ENCODE results near the gene PTPRM. TPM values are rescaled to one million over a fixed set of nuclear protein-coding genes. Genes with fewer than 3 reads are reported as not detected.

Gene PTPRM
- total RNA-seq, 1 experiment from 2014 or later: 14.5 TPM

DNA sequence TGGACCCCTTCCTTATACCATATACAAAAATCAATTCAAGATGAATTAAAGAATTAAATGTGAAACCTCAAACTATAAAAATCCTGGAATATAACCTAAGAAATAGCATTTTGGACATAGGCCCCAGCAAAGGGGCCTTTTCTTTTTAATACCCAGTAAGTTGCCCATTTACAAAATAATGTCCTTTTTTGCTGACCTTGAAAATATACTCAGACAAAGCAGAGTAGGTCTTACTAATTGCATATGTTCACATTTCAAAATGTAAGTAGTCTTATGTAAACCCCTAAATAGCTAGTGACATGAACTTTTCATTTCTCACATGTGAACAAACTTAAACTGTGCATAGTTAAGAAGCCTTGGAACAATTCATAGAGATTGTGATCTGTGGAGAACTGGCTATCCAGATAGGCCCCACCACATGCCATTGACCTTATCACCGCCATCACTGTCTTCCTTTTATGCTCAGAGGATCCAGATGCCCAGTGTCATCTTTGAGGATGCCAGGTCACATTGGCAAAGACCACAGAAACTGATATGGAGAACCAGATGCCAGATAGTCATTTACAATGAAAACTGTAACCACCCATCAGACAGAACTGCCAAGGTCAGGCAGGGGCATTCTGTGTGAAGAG lies 759.8 kb downstream of the PTPRM start:
- Histone ChIP-seq H3K9ac (ENCODE audit: low read length) (no peak overlapping the region), H3K9me3 (ENCODE audit: control insufficient read depth in 1 of 2, insufficient read depth in 1 of 2, low read depth in 1 of 2, low read length in 2 of 2) (no peaks in the 10 kb centered on the region), H3K4me3 (replicated peaks in 1 of 2; ENCODE audit: low read depth in 1 of 2, low read length in 2 of 2) (no peak overlapping the region), H3K4me2 (ENCODE audit: low read length) (no peak overlapping the region), H2AFZ (ENCODE audit: low read depth, low read length, poor library complexity, severe bottlenecking) (no peak overlapping the region), H3K36me3 (ENCODE audit: control insufficient read depth in 1 of 2, insufficient read depth in 2 of 2, low read length in 2 of 2) (no peaks in the 10 kb centered on the region; a peak in 1 of 4 replicates), H3K4me1 (ENCODE audit: control insufficient read depth in 1 of 2, insufficient read depth in 2 of 2, low read length in 2 of 2) (no peaks in the 10 kb centered on the region; a peak in 1 of 4 replicates), H3K79me2 (ENCODE audit: insufficient read depth, low read length) (no peaks in the 10 kb centered on the region), H3K9me2 (ENCODE audit: insufficient read depth) (no peaks in the 10 kb centered on the region), H3K27ac (ENCODE audit: low read depth, low read length) (no peak overlapping the region), H3K27me3 (ENCODE audit: insufficient read depth, low read length) (no peaks in the 10 kb centered on the region), H4K20me1 (ENCODE audit: insufficient read depth) (no peaks in the 10 kb centered on the region)
- no TSS peak for BruUV-seq (replicated peaks)
- ChIA-PET POLR2A (no interaction called here), RAD21 (ENCODE audit: low non-redundant PET in 1 of 2, low total read pairs in 2 of 2, uncharacterized antibody in 2 of 2, unreplicated experiment in 2 of 2) (no interaction called here), CTCF (no interaction called here)
- DNase-seq (ENCODE audit: low read depth, low spot score): no peak
- TF ChIP-seq CEBPB (IDR thresholded peaks at IDR 0.05; ENCODE audit: low read depth): no peak
- TF ChIP-seq POLR2AphosphoS5 (IDR thresholded peaks at IDR 0.05; ENCODE audit: low read depth, low read length): no peak
- TF ChIP-seq EZH2 (IDR thresholded peaks at IDR 0.05): no peak
- TF ChIP-seq, protein P1, sequence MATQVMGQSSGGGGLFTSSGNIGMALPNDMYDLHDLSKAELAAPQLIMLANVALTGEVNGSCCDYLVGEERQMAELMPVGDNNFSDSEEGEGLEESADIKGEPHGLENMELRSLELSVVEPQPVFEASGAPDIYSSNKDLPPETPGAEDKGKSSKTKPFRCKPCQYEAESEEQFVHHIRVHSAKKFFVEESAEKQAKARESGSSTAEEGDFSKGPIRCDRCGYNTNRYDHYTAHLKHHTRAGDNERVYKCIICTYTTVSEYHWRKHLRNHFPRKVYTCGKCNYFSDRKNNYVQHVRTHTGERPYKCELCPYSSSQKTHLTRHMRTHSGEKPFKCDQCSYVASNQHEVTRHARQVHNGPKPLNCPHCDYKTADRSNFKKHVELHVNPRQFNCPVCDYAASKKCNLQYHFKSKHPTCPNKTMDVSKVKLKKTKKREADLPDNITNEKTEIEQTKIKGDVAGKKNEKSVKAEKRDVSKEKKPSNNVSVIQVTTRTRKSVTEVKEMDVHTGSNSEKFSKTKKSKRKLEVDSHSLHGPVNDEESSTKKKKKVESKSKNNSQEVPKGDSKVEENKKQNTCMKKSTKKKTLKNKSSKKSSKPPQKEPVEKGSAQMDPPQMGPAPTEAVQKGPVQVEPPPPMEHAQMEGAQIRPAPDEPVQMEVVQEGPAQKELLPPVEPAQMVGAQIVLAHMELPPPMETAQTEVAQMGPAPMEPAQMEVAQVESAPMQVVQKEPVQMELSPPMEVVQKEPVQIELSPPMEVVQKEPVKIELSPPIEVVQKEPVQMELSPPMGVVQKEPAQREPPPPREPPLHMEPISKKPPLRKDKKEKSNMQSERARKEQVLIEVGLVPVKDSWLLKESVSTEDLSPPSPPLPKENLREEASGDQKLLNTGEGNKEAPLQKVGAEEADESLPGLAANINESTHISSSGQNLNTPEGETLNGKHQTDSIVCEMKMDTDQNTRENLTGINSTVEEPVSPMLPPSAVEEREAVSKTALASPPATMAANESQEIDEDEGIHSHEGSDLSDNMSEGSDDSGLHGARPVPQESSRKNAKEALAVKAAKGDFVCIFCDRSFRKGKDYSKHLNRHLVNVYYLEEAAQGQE (IDR thresholded peaks at IDR 0.05; ENCODE audit: low read depth): no peak
- TF ChIP-seq, protein P2, sequence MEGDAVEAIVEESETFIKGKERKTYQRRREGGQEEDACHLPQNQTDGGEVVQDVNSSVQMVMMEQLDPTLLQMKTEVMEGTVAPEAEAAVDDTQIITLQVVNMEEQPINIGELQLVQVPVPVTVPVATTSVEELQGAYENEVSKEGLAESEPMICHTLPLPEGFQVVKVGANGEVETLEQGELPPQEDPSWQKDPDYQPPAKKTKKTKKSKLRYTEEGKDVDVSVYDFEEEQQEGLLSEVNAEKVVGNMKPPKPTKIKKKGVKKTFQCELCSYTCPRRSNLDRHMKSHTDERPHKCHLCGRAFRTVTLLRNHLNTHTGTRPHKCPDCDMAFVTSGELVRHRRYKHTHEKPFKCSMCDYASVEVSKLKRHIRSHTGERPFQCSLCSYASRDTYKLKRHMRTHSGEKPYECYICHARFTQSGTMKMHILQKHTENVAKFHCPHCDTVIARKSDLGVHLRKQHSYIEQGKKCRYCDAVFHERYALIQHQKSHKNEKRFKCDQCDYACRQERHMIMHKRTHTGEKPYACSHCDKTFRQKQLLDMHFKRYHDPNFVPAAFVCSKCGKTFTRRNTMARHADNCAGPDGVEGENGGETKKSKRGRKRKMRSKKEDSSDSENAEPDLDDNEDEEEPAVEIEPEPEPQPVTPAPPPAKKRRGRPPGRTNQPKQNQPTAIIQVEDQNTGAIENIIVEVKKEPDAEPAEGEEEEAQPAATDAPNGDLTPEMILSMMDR (IDR thresholded peaks at IDR 0.05 in 2 of 3, conservative IDR thresholded peaks at IDR 0.05 in 1 of 3; ENCODE audit: borderline replicate concordance in 1 of 3, insufficient read depth in 1 of 3, low read depth in 2 of 3, low read length in 2 of 3): no peak
- TF ChIP-seq SIN3A (IDR thresholded peaks at IDR 0.05; ENCODE audit: low read depth): no peak
- no peak for TF ChIP-seq SRF (IDR thresholded peaks at IDR 0.05; ENCODE audit: low read depth)
- no peak for ATAC-seq
- intact Hi-C loops (cut with micrococcal nuclease): loop anchor here (10.0 kb wide), 2 partner anchors 58 to 242 kb away; no protein-coding TSS in a partner anchor

Measured in HCT116 (cell line).